ENCODE data around the gene TGFBI.

The TGFBI gene

GRCh38 chr5:136098176-136098575, 69.4 kb downstream of the TGFBI start:
- FAIRE-seq = no peak

GRCh38 chr5:136099870-136100269, 71.1 kb downstream of the TGFBI start:
- no peak for FAIRE-seq

- no peak for FAIRE-seq
These were observed 73.1 kb downstream of the TGFBI start for GRCh38 chr5:136101884-136102283.

- FAIRE-seq = no peak
These were observed 74.3 kb downstream of the TGFBI start for GRCh38 chr5:136103118-136103517.

- FAIRE-seq = no peak
These were observed 75.6 kb downstream of the TGFBI start for GRCh38 chr5:136104306-136104965.

- FAIRE-seq = no peak
These were observed 77.7 kb downstream of the TGFBI start for GRCh38 chr5:136106351-136107031.

- FAIRE-seq = no peak
These were observed 79.4 kb downstream of the TGFBI start for GRCh38 chr5:136108180-136108611.

- FAIRE-seq = no peak
These were observed 80.0 kb downstream of the TGFBI start for GRCh38 chr5:136108766-136109165.

- FAIRE-seq = no peak
These were observed 80.8 kb downstream of the TGFBI start for GRCh38 chr5:136109453-136110135.

Data from G401.6 (cell line).